Stimulated activated CD4-positive, alpha-beta T cell treated with anti-CD3 and anti-CD28 coated beads, TNF-alpha, amount 100 ng/mL, for 48 hours (primary cell): Measurements from ENCODE around the gene PLK3.
"Not testable (repeated sequence)": the region's sequence is repeated elsewhere in the genome, so short reads cannot be mapped to it uniquely, and the experiment has no call there.

Experiments
- DNase-seq, 3 donors: peaks; one replicate each; pipeline ENCODE4 v3.0.0-alpha.2; 2020; ENCODE audit warnings: low read depth in 3 of 3

PLK3 gene

GRCh38 chr1:44787506-44787905, 12.7 kb upstream of the PLK3 start:
- no peak for DNase-seq

- no peak for DNase-seq
Observed at GRCh38 chr1:44788120-44788860, 11.9 kb upstream of the PLK3 start, which contains the start of gene BEST4. BEST4 (minus strand) TSS chr1:44788170; CDS start chr1:44787705, 465 bp downstream.

GRCh38 chr1:44790968-44791801, 9.0 kb upstream of the PLK3 start:
- no peak for DNase-seq

DNA sequence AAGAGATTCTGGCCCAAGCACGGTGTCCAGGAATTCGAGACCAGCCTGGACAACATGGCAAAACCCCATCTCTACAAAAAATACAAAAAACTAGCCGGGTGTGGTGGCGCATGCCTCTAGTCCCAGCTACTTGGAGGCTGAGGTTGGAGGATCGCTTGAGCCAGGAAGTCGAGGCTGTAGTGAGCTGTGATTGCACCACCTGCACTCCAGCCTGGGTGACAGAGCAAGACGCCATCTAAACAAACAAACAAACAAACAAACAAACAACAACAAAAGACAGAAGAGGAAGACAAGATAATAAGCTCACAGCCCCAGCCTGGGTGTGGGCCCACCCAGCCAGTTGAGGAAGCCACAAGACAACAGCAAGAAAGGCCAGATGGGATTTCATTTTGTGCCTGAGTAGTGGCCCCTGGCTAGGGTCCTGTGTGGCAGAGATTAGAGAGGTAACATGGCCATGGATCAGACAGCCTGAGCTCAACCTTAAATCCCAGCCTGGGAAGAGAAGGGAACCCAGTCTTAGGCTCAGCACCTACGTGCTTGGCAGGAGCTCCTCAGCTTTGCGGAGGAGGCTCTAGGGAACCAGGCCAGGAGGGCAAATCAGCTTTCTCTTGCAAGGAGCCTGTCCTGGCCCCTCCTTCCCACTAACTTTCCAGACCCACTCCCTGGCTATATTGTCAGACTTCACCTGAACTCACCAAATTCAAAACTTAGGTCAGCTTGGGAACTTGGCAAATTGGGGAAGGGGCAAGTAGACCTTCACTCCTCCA, 7.3 kb upstream of the PLK3 start:
- DNase-seq: no peak

DNA sequence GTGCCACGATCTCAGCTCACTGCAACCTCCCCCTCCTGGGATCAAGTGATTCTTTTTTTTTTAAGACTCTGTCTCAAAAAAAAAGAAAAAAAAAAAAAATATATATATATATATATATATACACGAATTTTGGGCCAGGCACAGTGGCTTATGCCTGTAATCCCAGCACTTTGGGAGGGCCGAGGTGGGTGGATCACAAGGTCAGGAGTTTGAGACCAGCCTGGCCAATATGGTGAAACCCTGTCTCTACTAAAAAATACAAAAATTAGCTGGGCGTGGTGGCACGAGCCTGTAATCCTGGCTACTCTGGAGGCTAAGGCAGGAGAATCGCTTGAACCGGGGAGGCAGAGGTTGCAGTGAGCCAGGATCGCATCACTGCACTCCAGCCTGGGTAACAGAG, 2.3 kb upstream of the PLK3 start:
- DNase-seq: not testable (repeated sequence)

DNA sequence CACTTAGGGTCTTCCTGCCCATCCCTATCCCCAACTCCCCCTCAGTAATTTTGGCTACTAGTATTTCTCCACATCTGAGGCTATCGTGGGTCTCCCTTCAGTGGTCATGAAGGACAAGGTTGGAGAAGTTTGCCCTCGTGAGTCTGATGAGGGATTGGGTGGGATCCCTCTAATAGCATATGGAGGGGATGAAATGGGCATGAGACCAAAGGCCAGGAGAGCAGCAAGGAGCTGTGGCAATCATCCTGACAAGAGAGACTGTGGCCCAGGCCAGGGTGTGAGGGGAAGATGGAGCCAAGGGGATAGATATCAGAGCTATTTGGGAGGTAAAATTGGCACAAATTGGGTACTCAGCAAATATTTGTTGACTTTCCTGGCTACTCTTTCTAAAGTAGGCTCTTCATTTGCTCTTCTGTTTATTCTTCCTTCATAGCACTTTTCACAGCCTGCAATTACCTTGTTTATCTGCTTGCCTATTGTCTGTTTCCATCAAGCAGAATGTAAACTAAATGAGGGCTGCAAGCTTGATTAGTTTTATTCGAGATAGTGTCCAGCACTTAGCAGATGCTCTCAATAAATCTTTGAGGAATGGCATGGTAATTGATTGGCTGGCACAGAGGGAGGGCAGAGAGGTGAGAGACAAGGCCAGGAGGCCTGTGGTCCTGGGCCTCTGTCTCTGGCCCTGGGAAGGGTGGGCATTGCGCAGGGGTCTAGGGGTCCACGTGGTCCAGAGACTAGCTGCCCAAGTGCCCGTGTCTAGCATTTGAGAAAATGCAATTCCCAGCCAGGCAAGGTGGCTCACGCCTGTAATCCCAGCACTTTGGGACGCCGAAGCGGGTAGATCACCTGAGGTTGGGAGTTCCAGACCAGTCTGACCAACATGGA, 1.5 kb upstream of the PLK3 start:
- no peak for DNase-seq

DNA sequence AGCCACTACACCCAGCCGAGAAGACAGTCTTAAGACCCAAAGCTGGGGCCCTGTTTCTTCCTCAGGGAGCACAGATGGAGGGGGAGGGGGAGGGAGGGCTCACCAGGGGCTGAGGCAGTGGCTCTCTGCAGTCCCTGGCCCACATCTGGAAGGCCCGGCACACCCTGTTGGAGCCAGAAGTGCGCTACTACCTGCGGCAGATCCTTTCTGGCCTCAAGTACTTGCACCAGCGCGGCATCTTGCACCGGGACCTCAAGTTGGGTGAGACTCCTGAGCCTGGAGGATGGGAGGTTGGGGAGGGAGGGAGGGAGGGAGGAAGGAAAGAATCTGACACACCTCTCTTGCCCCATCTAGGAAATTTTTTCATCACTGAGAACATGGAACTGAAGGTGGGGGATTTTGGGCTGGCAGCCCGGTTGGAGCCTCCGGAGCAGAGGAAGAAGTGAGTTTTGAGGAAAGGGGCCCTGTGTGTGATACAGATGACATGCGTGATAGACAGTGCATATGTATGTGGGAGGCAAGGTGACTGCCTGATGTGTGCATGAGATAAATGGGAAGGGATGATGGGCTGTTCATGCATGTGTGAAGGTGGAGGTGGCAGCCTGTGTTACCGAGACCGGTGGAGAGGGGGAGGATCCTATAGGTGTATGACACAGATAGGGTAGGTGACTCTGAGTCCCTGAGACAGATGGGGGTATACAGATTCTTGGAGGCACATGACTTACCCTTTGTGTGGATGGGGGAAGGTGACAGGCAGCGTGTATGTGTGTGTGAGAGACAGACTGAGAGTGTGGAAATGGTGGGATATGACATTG, 1.5 kb downstream of the PLK3 start:
- no peak for DNase-seq

- no peak for DNase-seq
Observed at GRCh38 chr1:44802306-44803061, 2.3 kb downstream of the PLK3 start.

DNA sequence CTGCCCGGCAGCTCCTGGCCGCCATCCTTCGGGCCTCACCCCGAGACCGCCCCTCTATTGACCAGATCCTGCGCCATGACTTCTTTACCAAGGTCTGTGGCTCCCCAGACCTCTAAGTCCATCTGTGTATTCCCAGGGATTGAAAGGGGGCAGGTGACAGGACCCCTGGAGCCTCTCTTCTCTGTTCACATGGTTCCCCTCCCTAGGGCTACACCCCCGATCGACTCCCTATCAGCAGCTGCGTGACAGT, 2.8 kb downstream of the PLK3 start:
- DNase-seq: no peak

DNA sequence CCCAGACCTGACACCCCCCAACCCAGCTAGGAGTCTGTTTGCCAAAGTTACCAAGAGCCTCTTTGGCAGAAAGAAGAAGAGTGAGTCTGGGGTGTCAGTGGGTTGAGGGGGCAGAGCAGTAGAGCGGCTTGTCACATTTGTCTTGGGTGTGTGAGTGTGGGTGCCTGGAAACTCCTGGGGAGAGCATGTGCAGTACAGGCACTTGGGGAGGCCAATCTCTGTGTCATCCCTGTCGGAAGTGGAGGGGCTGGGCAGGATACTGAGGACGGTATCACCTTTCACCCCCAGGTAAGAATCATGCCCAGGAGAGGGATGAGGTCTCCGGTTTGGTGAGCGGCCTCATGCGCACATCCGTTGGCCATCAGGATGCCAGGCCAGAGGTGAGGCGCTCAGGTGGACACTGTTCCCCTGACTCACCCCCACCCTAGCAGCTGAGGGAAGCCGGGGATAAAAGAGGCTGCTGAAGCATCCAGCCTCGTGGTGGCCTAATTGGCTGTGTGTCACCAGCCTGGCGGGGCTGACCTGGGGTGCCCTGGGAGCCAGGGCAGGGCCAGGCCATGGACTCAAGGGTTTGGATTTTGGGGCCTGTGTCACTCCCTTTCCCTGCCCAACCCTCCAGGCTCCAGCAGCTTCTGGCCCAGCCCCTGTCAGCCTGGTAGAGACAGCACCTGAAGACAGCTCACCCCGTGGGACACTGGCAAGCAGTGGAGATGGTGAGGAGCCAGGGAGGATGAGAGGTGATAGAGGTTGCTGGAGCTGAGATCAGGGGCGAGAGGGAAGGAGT, 3.3 kb downstream of the PLK3 start:
- no peak for DNase-seq

DNA sequence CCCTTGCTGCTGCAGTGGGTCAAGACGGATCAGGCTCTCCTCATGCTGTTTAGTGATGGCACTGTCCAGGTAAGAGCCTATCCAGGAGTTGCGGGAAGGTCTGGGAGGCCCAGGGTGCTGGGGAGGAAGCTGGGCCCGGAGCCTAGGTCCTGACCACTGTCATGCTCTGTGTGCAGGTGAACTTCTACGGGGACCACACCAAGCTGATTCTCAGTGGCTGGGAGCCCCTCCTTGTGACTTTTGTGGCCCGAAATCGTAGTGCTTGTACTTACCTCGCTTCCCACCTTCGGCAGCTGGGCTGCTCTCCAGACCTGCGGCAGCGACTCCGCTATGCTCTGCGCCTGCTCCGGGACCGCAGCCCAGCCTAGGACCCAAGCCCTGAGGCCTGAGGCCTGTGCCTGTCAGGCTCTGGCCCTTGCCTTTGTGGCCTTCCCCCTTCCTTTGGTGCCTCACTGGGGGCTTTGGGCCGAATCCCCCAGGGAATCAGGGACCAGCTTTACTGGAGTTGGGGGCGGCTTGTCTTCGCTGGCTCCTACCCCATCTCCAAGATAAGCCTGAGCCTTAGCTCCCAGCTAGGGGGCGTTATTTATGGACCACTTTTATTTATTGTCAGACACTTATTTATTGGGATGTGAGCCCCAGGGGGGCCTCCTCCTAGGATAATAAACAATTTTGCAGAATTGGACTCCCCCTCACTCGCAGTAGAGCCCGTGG, 5.3 kb downstream of the PLK3 start:
- no peak for DNase-seq

- no peak for DNase-seq
Observed at GRCh38 chr1:44806025-44806703, 6.0 kb downstream of the PLK3 start.

GRCh38 chr1:44806704-44807363, 6.7 kb downstream of the PLK3 start, which contains the start of gene DYNLT4:
DYNLT4 (minus strand) TSS chr1:44807351; CDS start chr1:44806668, 683 bp downstream.
- DNase-seq: no peak

DNA sequence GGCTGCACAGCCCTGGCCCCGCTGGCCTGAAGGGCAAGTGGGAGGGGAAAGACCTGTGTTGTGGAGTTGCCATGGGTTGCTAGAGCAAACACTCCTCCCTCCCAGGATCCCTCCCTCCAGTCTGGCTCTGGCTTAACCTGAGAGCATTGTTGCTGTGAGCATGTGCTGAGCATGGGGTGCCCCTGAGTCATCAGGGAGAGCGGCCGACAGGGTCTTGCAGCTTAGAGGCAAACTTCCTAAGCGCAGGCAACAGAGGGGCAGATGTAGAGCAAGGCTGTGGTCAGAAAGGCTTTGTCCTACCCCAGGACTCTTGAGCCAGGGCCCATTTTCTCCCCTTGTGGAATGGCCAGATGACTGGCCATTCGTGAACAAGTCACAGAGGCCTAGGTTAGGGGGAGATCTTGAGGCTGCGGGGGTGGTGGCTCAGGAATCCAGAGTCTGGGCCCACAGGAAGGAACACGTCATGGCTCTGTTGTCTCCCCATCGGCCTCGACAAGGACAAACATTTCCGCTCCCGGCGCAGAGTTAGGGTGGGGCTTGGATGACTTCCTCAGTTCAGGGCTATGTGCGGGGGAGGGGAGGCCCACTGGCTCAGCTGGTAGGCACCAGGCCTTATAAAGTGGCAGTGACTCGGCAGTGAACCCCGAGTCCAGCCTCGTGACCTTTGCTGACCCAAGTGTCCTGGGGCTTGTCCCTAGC, 7.3 kb downstream of the PLK3 start:
- DNase-seq: peak; percentile 83 to 88 (median 85)

- peak; percentile 71 to 77 (median 76) for DNase-seq
Observed at GRCh38 chr1:44808063-44808937, 8.1 kb downstream of the PLK3 start, which contains the start of gene BTBD19. BTBD19 (plus strand) TSS chr1:44808523; CDS start chr1:44808821, 298 bp downstream.
